ENCODE measurements around the gene GRIA4. TPM values are rescaled to one million over a fixed set of nuclear protein-coding genes. Genes with fewer than 3 reads are reported as not detected.
"Not testable (repeated sequence)": the region's sequence is repeated elsewhere in the genome, so short reads cannot be mapped to it uniquely, and the experiment has no call there.

GRIA4 gene
- total RNA-seq, 1 experiment from 2014 or later, result not detected

- no peaks in the 10 kb centered on the region for H3K27me3 Mint-ChIP-seq (ENCODE audit: insufficient read depth, unreplicated experiment)
- POLR2A ChIA-PET, result no interaction called here
- BruUV-seq (replicated peaks), result no TSS peak
- no peaks in the 10 kb centered on the region for H3K4me1 Mint-ChIP-seq (ENCODE audit: insufficient read depth, unreplicated experiment)
- TF ChIP-seq CTCF (IDR thresholded peaks at IDR 0.05; ENCODE audit: unreplicated experiment), result no peak
- intact Hi-C loops (cut with micrococcal nuclease), result no loop called here
- no peaks in the 10 kb centered on the region for H3K9me3 Mint-ChIP-seq (ENCODE audit: unreplicated experiment)
- H3K36me3 Mint-ChIP-seq (ENCODE audit: insufficient read depth, unreplicated experiment), result no peaks in the 10 kb centered on the region
- DNase-seq (ENCODE audit: unreplicated experiment), result no peak
- CTCF ChIA-PET, result interaction anchor here (0.8 to 0.9 kb wide), 2 partner anchors 218 to 1377 kb away, joined by 3 read pairs; no protein-coding TSS in a partner anchor
- no peak overlapping the region for H3K4me3 Mint-ChIP-seq (ENCODE audit: unreplicated experiment)
- no peak overlapping the region for H3K27ac Mint-ChIP-seq (ENCODE audit: low read depth, unreplicated experiment)
Observed at GRCh38 chr11:105763594-105763993, 153.7 kb downstream of the GRIA4 start.

GRCh38 chr11:105767931-105768330, 158.1 kb downstream of the GRIA4 start:
- no peak for TF ChIP-seq CTCF (IDR thresholded peaks at IDR 0.05; ENCODE audit: unreplicated experiment)
- no peaks in the 10 kb centered on the region for H3K36me3 Mint-ChIP-seq (ENCODE audit: insufficient read depth, unreplicated experiment)
- no peaks in the 10 kb centered on the region for H3K4me1 Mint-ChIP-seq (ENCODE audit: insufficient read depth, unreplicated experiment)
- no TSS peak for BruUV-seq (replicated peaks)
- no peak overlapping the region for H3K27ac Mint-ChIP-seq (ENCODE audit: low read depth, unreplicated experiment)
- H3K9me3 Mint-ChIP-seq (ENCODE audit: unreplicated experiment), result no peaks in the 10 kb centered on the region
- H3K27me3 Mint-ChIP-seq (ENCODE audit: insufficient read depth, unreplicated experiment), result no peaks in the 10 kb centered on the region
- POLR2A ChIA-PET, result no interaction called here
- no peak overlapping the region for H3K4me3 Mint-ChIP-seq (ENCODE audit: unreplicated experiment)
- CTCF ChIA-PET, result no interaction called here
- DNase-seq (ENCODE audit: unreplicated experiment), result no peak
- intact Hi-C loops (cut with micrococcal nuclease), result no loop called here

GRCh38 chr11:105769627-105770026, 159.8 kb downstream of the GRIA4 start:
- H3K4me3 Mint-ChIP-seq (ENCODE audit: unreplicated experiment), result no peak overlapping the region
- no peak overlapping the region for H3K27ac Mint-ChIP-seq (ENCODE audit: low read depth, unreplicated experiment)
- no peaks in the 10 kb centered on the region for H3K4me1 Mint-ChIP-seq (ENCODE audit: insufficient read depth, unreplicated experiment)
- H3K27me3 Mint-ChIP-seq (ENCODE audit: insufficient read depth, unreplicated experiment), result no peaks in the 10 kb centered on the region
- BruUV-seq (replicated peaks), result no TSS peak
- no peaks in the 10 kb centered on the region for H3K9me3 Mint-ChIP-seq (ENCODE audit: unreplicated experiment)
- POLR2A ChIA-PET, result no interaction called here
- intact Hi-C loops (cut with micrococcal nuclease), result no loop called here
- no peak for DNase-seq (ENCODE audit: unreplicated experiment)
- CTCF ChIA-PET, result no interaction called here
- no peak for TF ChIP-seq CTCF (IDR thresholded peaks at IDR 0.05; ENCODE audit: unreplicated experiment)
- no peaks in the 10 kb centered on the region for H3K36me3 Mint-ChIP-seq (ENCODE audit: insufficient read depth, unreplicated experiment)

- POLR2A ChIA-PET, result interaction anchor here (0.7 kb wide), 2 partner anchors 17 to 20 kb away, joined by 3 to 5 read pairs; no protein-coding TSS in a partner anchor
- BruUV-seq (replicated peaks), result not testable (repeated sequence)
Observed at GRCh38 chr11:105773452-105773851, 163.6 kb downstream of the GRIA4 start.

GRCh38 chr11:105774899-105775298, 165.0 kb downstream of the GRIA4 start:
- ChIA-PET CTCF (no interaction called here), POLR2A (no interaction called here)
- H3K36me3 Mint-ChIP-seq (ENCODE audit: insufficient read depth, unreplicated experiment), result no peaks in the 10 kb centered on the region
- no peak for TF ChIP-seq CTCF (IDR thresholded peaks at IDR 0.05; ENCODE audit: unreplicated experiment)
- DNase-seq (ENCODE audit: unreplicated experiment), result no peak
- H3K27me3 Mint-ChIP-seq (ENCODE audit: insufficient read depth, unreplicated experiment), result no peaks in the 10 kb centered on the region
- no TSS peak for BruUV-seq (replicated peaks)
- H3K27ac Mint-ChIP-seq (ENCODE audit: low read depth, unreplicated experiment), result no peak overlapping the region
- no peaks in the 10 kb centered on the region for H3K9me3 Mint-ChIP-seq (ENCODE audit: unreplicated experiment)
- H3K4me1 Mint-ChIP-seq (ENCODE audit: insufficient read depth, unreplicated experiment), result no peaks in the 10 kb centered on the region
- intact Hi-C loops (cut with micrococcal nuclease), result no loop called here
- no peak overlapping the region for H3K4me3 Mint-ChIP-seq (ENCODE audit: unreplicated experiment)

More at GRCh38 chr11:105773452-105773851, 163.6 kb downstream of the GRIA4 start:
- H3K9me3 Mint-ChIP-seq (ENCODE audit: unreplicated experiment); H3K27ac Mint-ChIP-seq (ENCODE audit: low read depth, unreplicated experiment); intact Hi-C loops (cut with micrococcal nuclease); H3K4me3 Mint-ChIP-seq (ENCODE audit: unreplicated experiment); DNase-seq (ENCODE audit: unreplicated experiment); H3K4me1 Mint-ChIP-seq (ENCODE audit: insufficient read depth, unreplicated experiment); H3K36me3 Mint-ChIP-seq (ENCODE audit: insufficient read depth, unreplicated experiment); H3K27me3 Mint-ChIP-seq (ENCODE audit: insufficient read depth, unreplicated experiment): not testable (repeated sequence)
- CTCF ChIA-PET, result interaction anchor here (0.6 kb wide), 1 partner anchor 826 kb away, joined by 3 read pairs; no protein-coding TSS in a partner anchor
